ENCODE results near the gene SCAF8.
A peak's percentile ranks its signal among the peaks of the same experiment; 100 is the strongest.

Gene SCAF8

DNA sequence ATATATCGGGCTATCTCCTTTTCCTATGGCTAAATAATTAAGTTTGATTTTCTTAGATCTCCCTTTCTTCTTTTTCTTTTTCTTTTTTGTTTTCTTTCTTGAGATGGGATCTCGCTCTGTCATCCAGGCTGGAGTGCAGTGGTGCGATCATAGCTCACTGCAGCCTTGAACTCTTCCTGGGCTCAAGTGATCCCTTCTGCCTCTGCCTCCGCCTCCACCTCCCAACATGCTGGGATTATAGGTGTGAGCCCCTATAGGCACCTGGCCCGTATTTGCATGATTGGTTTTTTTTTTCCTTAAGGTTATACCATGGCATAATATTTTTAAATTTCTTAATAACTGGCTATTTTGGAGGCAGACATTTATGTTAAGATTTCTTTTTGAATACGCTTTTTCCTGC, 106.3 kb downstream of the SCAF8 start:
- DNase-seq (ENCODE audit: low spot score) = no peak

DNA sequence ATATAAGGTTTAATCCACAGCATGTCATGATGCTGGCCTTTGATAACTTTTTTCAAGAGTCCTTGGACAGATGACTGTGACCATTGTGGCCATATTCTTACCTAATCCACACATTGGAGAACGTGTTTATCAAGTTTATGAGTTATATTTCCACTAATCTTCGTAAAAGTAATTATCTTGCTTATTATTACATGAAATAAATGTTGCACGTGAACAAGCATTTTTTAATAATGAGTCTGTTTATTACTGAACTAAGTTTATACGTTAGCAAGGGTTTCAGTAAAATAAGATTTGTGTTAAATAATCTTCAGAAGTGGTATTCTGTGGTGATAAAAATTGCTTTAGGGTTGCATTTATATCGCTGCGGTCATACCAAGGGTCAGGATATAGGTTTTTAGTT, 107.1 kb downstream of the SCAF8 start:
- DNase-seq (ENCODE audit: low spot score) = no peak

DNA sequence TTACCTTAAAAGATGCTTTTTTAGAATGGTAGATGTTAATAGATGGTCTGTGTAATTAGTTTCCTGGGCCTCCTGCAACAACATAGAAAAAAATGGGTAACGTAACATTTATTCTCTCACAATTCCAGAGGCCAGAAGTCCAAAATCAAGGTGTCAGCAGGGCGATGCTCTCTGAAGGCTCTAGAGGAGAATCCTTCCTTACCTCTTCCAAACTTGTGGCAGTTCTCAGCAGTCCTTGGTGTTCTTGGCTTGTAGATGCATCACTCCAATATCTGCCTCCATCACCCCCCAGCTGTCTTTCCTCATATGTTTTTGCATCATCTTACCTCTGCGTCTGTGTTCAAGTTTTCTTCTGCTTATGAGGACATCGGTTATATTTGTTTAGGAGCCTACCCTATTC, 107.9 kb downstream of the SCAF8 start:
- DNase-seq (ENCODE audit: low spot score) = no peak

DNA sequence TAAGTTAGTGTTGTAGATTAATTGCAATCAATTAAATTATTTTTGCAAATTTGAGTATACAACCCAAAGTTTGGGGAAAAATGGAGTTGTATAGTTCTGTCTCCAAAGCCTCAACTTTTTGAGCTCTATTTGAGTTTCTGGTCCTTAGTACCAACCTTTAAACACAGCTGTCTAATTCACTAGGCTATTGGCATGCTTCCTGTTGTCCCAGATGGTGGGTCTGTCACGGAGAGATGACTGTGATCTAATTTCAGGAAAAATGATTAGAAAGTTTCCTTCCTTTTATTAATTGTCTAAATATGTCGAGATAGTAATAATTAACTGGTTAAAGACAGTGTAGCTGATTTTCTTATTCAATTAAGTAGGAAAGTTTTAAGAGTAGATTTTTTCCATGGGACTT, 109.6 kb downstream of the SCAF8 start:
- DNase-seq (ENCODE audit: low spot score) = no peak

DNA sequence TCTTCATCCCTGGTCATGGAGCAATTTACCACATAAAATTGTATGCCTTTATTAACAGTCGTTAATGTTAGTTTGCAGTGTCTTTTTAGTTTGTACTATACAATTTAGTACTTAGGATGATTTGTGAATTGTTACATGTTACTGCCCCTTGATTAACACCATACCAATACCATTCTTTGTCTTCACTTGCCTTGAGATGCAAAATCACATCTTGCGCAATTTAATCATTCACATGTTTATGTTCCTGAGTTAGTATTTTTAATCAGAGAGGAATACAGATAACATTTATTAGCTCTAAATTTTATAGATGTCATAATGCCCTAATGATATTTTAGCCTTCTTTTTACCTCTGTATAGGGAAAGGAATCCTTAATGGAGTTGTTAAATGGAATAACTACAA, 114.1 kb downstream of the SCAF8 start:
- no peak for DNase-seq (ENCODE audit: low spot score)

DNA sequence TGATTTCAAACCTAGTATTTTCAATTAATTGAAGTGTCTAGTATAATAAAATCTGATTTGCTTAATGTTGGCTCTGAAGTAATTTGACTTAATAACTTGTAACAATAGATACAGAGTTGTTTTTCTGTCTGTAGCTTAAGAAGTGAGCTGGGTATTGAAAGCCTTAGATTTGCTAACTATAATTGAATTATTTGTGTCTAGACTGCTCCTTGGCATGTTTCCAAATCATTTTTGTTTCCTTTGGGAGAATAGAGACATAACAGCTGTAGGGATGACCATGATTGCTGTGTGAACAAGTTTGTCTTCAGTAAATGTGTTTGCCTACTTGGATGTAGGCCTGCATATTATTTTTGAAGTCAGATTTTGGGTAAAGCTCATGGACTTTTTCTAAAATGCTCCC, 115.4 kb downstream of the SCAF8 start:
- no peak for DNase-seq (ENCODE audit: low spot score)

DNA sequence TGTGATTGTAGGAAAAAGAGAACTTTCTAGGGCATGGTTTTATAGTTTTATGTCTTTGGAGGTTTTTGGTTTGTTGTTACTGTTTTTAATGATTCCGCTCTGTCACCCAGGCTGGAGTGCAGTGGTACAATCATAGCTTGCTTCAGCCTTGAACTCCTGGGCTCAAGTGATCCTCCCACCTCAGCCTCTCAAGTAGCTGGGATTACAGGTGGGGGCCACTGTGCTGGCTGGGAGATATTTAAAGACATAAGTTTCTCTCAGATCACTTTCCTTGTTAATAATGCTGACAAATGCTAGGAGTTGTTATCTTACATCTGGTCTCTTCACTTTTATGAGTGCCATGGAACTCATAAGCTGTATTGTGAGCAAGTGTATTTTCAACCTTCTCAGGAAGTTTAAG, 116.3 kb downstream of the SCAF8 start:
- no peak for DNase-seq (ENCODE audit: low spot score)

DNA sequence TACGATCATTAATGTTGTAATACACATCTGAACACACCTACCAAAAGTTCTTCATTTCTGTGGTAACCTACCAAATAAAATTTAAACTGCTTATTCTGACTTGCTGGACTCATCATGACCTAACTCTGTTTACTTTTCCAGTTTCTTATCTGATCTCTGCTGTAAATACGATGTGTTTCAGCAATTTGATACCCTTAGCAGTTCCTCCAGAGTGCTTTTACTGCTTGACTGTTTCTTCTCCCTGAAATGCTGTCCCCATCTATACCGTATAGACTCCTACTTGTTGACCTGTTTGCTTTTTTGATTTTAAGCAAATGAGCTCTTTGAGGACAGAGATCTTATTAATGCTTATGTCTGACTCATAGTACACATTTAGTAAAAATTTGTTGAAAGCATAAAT, 119.5 kb downstream of the SCAF8 start:
- no peak for DNase-seq (ENCODE audit: low spot score)

DNA sequence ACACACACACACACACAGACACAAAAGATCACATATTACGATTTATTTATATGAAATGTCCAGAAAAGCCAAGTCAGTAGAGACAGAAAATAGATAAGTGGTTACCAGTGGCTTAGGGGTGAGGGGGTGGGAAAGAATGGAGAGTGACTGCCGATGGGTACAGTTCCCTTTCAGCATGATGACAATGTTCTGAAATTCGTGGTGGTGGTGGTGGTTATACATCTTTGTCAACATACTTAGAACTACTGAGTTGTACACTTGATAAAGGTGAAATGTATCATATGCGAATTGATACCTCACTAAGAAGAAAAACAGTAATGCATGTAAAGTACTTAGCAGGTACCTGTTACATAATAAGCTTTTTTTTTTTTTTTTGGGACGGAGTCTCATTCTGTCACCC, 124.3 kb downstream of the SCAF8 start:
- DNase-seq (ENCODE audit: low spot score) = no peak

DNA sequence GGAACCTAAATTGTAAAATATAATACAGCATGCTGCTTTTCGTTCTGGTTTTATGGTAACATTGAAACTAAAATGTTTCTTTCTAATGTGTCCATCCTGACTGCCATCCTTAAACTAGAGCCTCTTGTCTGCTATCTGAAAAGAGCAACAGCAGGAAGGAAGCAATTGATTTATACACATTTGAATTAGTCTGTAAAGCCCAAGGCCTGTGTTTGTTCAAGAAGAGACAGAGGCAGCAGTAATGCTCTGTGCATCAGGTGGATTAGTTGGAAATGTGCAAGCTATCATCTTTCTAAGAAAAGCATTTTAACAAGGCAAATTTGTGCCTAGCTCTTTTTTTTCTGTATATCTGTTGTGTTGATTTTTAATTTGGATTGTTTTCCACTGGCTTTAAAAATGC, 128.6 kb downstream of the SCAF8 start:
- DNase-seq (ENCODE audit: low spot score) = no peak

DNA sequence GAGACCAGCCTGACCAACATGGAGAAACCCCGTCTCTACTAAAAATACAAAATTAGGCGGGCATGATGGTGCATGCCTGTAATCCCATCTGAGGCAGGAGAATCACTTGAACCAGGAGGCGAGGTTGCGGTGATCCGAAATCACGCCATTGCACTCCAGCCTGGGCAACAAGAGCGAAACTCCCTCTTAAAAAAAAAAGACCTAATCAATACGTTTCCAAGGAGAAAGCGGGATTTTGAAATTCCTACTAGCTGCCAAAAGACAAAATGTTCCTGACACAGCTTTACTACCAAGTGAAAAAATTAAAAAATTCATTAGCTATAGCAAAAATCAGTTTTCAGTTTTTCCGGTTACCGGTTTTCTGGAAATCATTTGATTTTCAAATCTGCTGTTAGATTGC, 129.3 kb downstream of the SCAF8 start:
- DNase-seq (ENCODE audit: low spot score) = no peak

DNA sequence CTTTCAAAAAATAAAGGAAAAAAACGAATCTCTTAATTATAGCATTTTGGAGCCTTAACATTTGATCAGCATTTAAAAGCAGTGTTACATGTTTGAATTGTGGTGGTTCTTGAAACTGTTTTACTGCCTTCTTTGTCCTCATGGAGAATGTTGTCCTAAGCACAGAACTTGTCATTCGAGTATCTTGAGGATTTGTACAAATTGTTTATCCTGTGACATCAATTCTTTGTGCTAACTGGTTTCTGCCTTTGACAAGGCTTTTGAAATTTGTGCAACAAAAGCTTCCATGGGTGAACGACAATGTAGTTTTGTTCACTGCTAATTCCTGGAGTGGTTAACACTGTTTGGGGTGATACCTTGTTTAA, 130.8 kb downstream of the SCAF8 start:
- no peak for DNase-seq (ENCODE audit: low spot score)

DNA sequence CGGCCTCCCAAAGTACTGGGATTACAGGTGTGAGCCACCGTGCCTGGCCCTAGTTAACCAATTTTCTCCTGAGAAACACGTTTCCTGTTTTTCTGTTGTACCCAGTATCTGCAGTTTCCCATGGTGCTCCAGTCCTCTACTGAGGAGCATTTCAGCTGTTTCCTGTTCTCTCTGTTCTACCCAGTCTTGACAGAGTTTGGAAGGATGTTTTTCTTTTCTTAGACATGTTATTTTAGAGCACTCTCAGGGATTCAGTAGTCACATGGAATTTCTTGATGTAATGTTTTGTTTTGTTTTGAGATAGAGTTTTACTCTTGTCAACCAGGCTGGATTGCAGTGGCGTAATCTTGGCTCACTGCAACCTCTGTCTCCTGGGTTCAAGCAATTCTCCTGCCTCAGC, 132.1 kb downstream of the SCAF8 start:
- DNase-seq (ENCODE audit: low spot score) = no peak

DNA sequence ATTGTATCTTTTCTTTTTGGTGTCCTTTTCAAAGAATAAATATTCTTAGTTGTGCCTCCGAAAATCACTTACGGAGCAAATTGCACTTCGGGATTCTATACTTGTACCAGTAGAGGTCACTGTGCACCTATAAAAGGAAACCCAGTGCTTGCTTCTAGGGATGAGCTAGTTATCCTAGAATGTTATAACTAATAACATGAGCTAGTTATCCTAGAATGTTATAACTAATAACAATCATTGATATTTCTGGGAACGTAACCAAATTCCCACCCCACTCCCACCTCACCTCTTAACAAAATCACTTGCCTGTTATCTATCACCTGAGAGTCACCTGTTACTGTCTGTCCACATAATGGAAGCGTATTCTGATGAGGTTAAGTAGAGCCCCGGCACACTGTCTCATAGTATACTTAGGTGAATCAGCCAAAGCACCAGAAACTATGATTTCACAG, 135.0 kb downstream of the SCAF8 start:
- DNase-seq (ENCODE audit: low spot score) = peak; percentile 56

DNA sequence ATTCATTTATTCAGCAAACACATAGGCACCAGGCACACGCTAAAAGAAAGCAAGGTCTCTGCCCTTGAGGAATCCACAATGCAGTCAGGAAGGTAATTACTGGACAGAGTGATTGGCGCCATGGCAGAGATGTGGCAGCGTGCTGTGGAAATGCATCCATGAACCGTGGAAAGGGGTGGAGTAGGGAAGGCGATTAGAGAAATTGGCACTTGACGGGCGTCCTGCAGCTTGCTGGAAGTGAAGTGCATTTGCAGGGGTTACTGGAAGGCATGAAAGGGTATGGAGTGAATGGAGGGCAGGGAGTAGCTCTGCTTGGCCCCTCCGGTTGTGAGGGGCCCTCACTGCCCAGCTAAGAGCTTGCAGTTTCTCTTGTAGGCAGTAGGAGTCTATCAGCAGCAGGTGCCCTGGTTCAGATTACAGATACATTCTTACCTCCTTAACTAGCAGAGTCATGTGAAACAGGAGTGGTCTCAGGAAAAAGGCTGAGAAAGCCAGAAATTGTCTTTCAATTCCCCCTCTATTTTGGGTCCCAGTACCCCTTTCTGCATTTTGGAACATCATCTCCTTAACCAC, 139.4 kb downstream of the SCAF8 start:
- DNase-seq (ENCODE audit: low spot score) = no peak

DNA sequence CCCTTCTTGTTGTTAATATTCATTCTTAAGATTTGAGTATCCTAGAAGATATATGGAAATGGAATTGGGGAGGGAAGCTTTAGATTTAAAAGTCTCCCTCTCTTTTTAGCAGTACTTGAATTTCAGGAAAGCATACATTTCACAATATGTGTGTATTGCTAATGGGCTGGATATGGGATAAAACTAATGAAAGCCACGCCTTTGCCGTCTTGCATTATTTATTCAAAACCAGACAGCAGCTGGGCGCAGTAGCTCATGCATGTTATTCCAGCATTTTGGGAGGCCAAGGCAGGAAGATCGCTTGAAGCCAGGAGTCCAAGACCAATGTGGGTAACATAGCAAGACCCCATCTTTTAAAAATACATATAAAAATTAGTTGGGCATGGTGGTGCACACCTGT, 140.3 kb downstream of the SCAF8 start:
- no peak for DNase-seq (ENCODE audit: low spot score)

DNA sequence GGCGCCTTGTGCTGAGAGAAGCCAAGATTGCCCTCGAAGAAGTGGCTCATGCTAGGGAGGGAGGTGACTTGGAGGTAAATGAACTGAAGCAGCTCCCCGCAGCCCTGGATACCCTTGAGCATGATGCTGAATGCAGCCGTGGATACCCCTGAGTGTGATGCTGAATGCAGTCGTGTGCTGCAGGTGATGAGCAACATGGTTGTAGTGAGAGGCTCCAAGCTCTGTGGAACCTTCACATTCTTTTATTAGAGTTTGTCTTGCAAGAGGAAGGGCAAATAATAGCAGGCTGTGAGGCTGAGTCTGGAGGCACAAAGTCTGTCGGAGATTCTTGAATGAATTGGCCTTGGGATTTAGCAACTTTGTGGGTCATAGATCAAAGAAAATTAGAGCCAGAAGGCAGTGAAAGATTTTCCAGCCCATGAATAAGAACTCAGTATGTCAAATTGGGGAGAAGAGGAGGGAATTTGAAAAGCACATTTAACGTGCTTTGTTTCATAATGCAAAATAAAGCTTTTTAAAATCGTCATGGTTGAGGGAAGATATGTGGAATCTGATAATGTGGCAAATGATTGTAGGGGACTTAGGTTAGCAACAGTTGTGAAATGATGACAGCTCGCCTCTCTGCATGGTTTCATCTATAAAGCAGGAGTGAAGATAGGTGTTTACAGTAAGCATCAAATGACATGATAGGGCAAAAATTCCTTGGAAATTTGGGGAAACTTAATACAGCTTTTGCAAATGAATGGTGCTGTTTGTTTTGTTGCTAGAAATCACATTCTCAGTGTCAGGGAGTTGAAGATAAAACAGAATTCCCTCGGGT, 141.8 kb downstream of the SCAF8 start:
- no peak for DNase-seq (ENCODE audit: low spot score)

DNA sequence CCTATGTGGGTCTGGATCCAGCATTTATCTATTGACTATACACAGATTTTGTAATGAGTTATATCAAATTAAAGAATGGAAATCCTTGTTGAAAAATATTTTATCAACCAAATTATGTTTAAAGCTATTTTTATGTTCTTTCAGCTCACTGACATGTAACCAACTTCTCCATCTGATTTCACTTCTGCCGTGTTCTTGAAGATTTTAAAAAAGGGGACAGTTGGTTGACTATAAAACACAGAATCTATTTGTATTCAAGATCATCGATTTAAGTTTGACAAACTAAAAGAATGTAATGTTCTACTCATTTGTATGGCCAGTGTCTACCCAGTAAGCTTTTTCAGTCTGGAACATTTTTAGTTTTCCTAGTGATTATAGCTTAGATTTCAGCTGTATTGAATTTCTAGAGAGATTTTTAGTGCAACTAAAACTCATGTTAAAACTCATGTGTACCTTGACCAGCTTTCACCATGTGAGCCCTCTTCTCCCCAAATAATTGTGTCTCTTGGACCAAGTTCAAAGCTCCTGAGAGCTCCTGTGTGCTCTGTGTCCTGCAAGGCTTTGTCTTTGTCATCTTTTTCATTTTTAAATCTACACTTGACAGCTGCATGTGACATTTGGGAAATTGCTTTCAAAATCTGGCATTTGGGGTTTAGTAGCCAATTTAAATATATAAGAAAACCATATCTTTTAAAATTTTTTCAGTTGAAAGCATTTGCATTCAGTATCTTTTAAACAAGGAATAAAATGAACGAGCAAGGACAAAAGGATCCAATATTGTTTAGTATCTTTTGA, 143.5 kb downstream of the SCAF8 start:
- DNase-seq (ENCODE audit: low spot score) = no peak

DNA sequence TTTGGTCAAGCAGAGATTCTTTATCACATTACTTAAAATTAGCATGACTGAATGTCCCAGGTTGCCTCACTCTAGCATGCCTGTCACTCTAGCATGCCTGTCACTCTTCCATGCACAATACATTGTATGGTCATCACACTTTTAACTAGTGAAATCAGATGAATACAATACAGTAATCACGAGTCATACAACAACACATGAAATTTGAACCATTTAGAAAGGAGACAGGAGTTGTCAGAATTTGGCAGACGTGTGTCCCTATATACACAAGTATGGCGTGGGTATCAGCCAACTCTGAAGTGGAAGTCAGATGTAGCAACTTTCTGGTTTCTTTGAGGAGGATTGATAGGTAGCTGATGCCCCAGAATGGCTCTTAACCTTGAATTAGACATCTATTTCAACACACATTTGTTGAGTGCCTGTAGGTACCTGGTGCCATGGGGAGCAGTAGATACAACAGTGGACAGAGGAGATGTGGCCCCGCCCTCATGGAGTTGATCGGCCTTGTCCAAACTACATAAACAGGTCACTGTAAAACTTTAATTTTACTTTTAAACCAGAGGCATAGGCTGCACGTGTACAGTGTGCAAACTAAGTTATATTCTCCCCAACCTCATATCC, 145.8 kb downstream of the SCAF8 start:
- DNase-seq (ENCODE audit: low spot score) = peak; percentile 38

DNA sequence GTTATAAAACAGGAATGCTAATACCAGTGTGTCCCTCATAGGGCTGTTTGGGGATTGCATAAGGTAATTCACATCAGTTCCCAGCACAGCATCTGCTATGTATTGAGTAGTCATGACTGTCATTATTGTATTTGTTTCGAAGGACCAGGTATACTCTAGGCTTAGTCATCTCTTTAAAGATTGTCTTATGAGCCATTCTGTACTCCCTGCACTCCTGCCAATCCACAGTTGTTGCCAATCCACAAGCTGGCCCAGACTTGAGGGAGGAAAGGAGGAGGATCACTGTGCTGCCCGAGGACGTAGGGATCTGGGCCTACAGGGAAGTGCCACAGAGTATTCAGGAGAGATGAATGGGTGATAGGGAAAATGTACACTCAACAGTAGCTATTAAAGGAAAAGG, 148.9 kb downstream of the SCAF8 start:
- DNase-seq (ENCODE audit: low spot score) = no peak

Data from RKO (cell line).